GM12874 (cell line): ENCODE data around the gene ATP1A4.

ENCODE experiments used
- CTCF ChIP-seq: IDR thresholded peaks from 2 replicates; pipeline ENCODE4 v1.5.1; 2011; ENCODE audit warnings: low read depth, mild to moderate bottlenecking, control low read depth, low read length, moderate library complexity; ENCODE audit not compliant: insufficient read depth

The ATP1A4 gene

GRCh38 chr1:160130486-160130885, 20.9 kb upstream of the ATP1A4 start:
- no peak for TF ChIP-seq CTCF

GRCh38 chr1:160130939-160131338, 20.5 kb upstream of the ATP1A4 start:
- no peak for TF ChIP-seq CTCF

- TF ChIP-seq CTCF: no peak
Observed at GRCh38 chr1:160131803-160132565, 19.4 kb upstream of the ATP1A4 start.

- no peak for TF ChIP-seq CTCF
Observed at GRCh38 chr1:160133990-160134770, 17.2 kb upstream of the ATP1A4 start.

- no peak for TF ChIP-seq CTCF
Observed at GRCh38 chr1:160134791-160135572, 16.4 kb upstream of the ATP1A4 start.

- no peak for TF ChIP-seq CTCF
Observed at GRCh38 chr1:160136121-160136925, 15.1 kb upstream of the ATP1A4 start.
